Measurements from ENCODE around the gene CCDC88A.
A peak's percentile ranks its signal among the peaks of the same experiment; 100 is the strongest.
"Not testable (repeated sequence)": the region's sequence is repeated elsewhere in the genome, so short reads cannot be mapped to it uniquely, and the experiment has no call there.

CCDC88A gene, protein sequence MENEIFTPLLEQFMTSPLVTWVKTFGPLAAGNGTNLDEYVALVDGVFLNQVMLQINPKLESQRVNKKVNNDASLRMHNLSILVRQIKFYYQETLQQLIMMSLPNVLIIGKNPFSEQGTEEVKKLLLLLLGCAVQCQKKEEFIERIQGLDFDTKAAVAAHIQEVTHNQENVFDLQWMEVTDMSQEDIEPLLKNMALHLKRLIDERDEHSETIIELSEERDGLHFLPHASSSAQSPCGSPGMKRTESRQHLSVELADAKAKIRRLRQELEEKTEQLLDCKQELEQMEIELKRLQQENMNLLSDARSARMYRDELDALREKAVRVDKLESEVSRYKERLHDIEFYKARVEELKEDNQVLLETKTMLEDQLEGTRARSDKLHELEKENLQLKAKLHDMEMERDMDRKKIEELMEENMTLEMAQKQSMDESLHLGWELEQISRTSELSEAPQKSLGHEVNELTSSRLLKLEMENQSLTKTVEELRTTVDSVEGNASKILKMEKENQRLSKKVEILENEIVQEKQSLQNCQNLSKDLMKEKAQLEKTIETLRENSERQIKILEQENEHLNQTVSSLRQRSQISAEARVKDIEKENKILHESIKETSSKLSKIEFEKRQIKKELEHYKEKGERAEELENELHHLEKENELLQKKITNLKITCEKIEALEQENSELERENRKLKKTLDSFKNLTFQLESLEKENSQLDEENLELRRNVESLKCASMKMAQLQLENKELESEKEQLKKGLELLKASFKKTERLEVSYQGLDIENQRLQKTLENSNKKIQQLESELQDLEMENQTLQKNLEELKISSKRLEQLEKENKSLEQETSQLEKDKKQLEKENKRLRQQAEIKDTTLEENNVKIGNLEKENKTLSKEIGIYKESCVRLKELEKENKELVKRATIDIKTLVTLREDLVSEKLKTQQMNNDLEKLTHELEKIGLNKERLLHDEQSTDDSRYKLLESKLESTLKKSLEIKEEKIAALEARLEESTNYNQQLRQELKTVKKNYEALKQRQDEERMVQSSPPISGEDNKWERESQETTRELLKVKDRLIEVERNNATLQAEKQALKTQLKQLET (N-terminal part only)

DNA sequence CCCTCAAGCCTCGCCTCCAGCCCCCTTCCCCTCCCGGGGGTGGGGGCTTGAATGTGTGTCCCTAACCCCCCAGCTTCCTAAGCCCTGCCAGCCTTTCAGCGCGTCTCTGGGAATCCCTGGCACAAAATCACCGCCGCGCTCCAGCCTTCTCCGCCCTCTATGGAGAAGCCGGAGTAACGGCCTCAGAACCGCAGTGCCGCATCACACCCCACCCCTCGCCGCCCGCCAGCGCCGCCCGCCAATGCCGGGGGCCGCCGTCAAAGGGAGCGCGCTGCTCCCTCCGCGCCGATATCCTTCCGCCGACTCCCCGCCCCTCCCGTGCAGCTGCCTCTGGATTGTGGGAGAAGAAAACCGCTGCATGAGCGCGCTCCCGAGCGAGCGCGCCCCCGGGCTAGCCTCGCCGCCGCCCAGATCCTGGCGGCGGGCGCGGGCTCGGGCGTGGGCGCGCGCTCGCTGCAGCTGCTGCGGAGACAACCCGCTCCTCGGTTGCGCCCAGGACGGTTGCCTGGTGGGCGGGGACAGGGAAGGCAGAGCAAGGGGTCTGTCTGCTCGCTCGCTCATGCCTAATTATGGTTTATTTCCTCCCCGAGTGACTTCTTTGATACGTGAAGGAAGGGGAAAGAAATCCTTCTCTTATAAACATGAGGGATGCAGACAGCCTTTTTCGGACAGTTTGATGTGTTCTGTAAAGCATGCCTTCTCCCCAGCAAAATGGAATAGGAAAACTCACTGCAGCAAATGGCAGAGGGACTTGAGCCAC lies at the start of gene CCDC88A:
Gene CCDC88A (minus strand): TSS at position 178 of the 760 bp plus-strand sequence. CDS start 777 bp downstream, outside the sequence.
- peak; percentile 66 for DNase-seq (ENCODE audit: low read depth, low spot score)

DNA sequence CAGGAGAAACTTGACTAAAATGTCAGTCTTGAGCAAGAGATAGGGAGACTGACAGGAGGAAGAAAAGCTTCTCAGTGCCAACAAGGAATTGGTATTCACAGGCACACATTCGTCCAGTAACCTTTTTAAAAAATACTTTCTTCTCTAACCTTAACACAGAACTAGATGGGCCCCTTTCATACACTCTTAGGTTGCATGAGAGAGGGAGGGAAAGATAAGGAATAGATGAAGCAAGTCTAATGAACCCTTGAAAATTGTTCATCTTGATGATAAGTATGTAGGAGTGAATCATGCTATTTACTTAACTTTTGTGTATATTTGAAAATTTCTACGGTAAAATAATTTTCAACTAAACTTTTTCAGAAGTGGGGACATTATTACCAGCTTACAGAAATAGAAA lies 42.0 kb upstream of the CCDC88A start:
- no peak for DNase-seq (ENCODE audit: low read depth, low spot score)

DNA sequence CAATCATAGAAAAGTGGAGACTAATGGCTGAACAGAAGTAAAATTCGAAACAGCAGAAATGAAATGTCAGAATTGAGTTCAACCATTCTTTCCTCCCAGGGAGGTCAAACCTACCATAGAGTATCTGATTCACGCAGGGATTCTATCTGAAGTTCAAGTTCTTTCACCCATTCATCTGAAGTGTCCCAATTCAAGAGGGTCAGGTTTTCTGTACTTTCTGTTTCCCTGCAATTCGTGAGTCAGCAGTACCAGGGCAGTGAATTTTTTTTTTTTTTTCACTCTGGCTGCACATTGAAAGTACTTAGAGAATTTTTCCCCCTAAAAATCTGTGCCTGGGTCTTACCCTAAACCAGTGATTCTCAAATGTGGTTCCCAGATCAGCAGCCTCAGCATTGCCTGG lies 40.9 kb upstream of the CCDC88A start:
- no peak for DNase-seq (ENCODE audit: low read depth, low spot score)

DNA sequence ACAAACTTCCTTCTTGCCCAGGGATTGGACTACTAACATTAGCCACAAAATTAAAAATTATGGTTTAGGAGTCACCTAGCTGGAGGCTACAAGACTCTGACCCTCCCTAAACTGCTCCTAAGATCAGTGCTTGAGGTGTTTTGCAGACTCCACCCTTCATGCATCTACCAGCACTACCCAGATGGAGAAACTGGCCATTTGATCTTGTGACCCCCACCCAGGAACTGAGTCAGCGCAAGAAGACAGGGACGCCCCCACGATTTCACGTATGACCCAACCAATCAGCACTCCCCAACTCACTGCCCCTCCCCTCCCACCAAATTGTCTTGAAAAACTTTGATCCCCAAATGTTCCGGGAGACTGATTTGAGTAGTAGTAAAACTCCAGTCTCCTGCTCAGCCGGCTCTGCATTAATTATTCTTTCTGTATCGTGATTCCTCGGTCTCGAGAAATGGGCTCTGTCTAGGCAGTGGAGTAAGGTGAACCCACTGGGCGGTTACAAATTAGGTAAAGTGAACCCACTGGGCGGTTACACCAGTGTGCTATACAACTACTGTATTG lies 40.1 kb upstream of the CCDC88A start:
- no peak for DNase-seq (ENCODE audit: low read depth, low spot score)

DNA sequence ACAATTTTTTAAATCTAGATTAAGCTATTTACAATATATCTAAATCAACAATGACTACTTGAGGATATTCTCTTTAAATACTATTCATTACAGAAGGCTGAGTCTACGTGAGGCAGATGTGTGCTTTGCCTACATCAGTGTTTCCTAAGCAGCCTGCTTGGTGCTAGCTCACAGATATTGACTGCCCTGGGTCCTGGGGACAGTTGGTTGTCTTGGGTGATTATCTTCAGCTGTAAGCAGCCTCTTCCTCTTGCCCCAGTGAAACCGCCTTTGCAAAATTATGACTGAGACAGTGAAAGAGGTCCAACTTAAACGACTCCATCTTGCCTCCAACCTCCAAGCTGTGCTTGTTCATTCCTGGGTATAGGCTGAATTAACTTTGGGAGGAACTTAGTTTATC lies 39.6 kb upstream of the CCDC88A start:
- no peak for DNase-seq (ENCODE audit: low read depth, low spot score)

DNA sequence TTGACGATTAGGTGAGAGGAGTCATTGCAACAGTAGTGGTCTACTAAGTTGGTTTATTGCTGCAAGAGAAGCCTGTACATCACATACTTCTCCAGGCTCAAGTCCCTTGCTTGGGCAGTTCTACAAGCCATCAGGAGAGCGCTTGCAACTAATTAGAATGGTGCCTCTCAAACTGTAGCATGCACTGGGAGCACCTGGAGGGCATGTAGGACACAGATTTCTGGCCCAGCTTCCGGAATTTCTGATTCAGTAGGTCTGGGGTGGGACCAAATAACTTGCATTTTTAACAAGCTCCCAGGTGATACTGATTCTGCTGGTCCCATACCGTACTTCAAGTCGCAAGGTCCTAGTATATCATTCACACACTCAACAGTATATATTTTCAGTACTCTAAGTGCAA lies 34.5 kb upstream of the CCDC88A start:
- DNase-seq (ENCODE audit: low read depth, low spot score), result no peak

DNA sequence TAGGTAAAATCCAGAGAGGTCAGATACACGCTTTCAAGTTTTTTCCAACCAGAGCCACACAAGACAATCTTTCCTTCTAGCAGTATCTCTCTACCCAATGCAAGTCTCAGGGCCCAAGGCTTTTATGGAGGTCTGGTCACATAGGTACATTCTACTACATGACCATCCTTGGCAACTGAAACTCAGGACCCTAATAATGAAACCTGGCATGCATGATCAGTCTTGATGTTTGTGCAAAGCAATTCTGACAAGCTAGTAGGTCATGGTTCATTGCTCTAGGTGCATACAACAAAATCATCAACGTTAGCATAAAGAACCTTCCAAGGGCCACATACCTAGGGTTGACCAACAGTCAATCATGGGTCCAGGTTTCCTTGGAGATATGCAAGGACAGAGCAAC lies 33.2 kb upstream of the CCDC88A start:
- no peak for DNase-seq (ENCODE audit: low read depth, low spot score)

DNA sequence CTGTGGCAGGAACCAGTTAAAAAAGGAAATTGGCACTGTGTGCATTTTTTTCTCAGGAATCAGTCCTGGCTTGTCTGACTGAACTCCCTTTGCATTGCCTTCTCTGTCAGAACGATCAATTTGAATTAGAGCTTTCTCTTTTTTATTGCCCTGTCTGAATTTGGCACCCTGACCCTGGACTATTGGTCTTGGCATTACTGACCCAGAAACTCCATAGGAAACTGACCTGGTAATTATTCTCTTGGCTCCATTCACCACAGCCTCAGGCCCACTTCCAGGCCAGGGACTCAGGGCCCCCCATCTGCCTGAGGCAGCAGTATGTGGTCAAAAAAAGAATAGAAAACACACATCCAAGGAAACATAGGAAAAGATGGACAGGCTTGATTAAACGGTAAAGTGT lies 32.0 kb upstream of the CCDC88A start:
- no peak for DNase-seq (ENCODE audit: low read depth, low spot score)

DNA sequence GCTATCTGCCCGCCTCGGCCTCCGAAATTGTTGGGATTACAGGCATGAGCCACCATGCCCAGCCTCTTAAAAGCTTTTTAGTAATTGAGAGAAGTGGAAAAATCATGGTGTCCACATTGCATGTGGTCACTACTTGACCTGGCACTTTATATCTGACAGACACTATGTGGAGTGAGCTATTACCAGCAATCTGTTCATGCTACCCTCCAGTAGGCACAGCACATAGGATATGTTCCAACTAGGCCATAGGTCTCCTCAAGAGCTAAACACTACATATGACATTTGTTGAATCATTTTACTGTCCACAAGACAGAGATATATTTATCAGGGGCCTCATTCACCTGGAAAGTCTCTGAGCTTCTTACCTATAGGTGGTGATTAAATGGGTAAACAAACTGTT lies 30.4 kb upstream of the CCDC88A start:
- not testable (repeated sequence) for DNase-seq (ENCODE audit: low read depth, low spot score)

DNA sequence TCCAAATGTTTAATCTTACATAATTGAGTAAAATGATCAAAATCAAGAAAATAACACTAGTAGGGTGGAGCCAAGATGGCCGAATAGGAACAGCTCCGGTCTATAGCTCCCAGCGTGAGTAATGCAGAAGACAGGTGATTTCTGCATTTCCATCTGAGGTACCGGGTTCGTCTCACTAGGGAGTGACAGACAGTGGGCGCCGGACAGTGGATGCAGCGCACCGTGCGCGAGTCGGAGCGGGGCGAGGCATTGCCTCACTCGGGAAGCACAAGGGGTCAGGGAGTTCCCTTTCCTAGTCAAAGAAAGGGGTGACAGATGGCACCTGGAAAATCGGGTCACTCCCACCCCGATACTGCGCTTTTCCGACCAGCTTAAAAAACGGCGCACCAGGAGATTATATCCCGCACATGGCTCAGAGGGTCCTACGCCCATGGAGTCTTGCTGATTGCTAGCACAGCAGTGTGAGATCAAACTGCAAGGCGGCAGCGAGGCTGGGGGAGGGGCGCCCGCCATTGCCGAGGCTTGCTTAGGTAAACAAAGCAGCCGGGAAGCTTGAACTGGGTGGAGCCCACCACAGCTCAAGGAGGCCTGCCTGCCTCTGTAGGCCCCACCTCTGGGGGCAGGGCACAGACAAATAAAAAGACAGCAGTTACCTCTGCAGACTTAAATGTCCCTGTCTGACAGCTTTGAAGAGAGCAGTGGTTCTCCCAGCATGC lies 22.5 kb upstream of the CCDC88A start:
- DNase-seq (ENCODE audit: low read depth, low spot score), result not testable (repeated sequence)

DNA sequence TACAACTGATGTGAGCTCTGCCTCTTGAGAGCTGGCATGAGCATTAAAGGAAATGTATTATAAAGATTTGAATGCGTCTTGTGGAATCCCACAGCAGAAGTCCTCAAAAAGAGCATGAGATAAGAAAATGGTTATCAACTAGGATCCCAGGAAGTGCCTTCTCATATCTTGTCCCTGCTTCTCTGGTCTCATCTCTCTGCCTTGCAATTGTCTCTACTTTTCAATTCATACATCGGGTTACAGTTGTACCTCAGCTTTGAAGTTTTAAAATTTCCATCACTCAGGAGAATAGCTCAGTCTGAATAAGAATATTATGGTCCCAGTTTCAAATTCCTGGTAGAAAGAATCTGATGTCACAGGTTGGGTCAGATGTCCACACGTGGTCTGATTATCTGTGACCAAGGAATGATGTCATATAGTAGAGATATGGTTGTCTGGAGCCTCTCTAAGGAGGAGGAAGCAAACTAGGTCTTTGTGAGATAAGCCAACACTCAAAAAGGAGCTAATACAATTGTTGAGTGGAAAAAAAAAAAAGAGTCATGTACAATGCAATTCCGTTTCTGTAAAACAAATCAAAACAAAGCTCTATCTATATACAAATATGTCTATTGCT lies 21.7 kb upstream of the CCDC88A start:
- no peak for DNase-seq (ENCODE audit: low read depth, low spot score)

DNA sequence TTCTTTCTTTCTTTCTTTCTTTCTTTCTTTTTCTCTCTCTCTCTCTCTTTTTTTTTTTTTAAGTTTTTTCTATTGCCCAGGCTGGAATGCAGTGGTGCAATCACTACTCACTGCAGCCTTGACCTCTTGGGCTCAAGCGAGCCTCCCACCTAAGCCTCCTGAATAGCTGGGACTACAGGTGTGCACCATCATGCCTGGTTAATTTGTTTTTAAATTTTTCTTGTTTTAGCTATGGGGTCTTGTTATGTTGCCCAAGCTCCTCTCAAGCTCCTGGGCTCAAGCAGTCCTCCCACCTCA lies 19.4 kb upstream of the CCDC88A start:
- no peak for DNase-seq (ENCODE audit: low read depth, low spot score)

DNA sequence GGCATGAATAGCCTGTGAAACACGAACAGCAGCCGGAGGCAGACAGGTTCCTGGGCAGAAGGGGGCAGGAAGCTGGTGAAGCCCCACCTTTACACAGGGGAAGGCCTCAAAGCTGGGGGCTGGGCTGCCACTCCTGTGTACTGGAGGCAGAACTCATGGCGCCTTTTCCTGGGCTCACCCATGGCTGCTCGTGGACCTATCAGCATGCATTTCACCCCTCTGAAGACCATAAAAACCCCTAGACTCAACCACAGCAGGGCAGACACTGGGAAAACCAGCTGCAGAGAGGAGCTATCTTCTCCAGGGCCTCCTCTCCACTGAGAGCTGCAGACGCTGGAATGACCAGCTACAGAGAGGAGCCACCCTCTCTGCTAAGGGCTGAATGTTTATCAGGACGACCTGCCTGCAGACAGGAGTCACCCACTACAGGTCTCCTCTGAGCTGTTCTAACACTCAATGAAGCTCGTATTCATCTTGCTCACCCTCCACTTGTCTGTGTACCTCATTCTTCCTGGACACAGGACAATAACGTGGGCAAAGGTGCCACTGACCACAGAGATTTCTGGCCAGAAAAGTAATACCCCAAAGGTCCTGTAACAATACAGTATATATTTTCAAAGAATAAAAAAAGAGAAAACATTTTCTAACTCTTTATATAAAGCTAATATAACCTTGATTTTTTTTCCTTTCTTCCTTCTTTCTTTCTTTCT lies 18.9 kb upstream of the CCDC88A start:
- DNase-seq (ENCODE audit: low read depth, low spot score), result no peak

DNA sequence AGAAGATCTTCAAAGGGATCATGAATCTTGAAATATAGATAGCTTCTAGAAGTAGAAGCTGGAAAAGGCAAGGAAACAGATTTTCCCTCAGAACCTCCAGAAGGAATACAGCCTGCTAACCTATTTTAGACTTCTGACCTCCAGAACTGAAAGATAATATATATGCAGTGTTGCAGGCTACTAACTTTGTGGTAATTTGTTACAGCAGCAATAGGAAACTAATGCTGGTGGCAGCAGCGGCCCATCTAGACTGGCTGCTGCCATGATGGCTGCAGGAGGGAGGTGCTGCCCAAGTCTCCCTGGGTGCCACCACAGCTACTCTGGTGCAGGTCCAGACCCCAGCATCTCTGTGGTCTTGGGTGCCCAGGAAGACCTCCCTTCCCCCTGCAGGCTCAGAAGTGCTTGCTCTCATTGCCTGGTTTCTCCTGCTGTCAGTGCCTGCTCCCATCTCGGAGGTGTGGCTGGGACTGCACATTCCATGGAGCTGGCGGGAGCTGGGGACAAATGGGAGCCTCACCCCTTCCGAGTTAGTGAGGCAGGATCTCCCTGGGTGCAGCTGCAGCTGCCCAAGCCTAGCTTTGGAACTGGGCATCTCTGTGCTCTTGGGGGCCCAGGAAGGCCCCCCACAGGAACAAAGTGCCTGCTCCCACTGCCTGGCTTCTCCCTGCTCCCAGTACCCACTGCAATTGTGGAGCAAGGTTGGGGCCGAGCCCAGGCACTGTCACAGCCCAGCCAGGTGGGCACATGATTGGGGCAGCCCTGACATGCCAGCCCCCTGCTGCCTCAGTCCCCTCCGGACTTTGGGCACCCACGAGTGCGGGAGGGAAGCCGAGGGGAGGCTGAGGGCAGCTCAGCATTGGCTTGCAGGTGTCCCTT lies 18.1 kb upstream of the CCDC88A start:
- DNase-seq (ENCODE audit: low read depth, low spot score), result no peak

DNA sequence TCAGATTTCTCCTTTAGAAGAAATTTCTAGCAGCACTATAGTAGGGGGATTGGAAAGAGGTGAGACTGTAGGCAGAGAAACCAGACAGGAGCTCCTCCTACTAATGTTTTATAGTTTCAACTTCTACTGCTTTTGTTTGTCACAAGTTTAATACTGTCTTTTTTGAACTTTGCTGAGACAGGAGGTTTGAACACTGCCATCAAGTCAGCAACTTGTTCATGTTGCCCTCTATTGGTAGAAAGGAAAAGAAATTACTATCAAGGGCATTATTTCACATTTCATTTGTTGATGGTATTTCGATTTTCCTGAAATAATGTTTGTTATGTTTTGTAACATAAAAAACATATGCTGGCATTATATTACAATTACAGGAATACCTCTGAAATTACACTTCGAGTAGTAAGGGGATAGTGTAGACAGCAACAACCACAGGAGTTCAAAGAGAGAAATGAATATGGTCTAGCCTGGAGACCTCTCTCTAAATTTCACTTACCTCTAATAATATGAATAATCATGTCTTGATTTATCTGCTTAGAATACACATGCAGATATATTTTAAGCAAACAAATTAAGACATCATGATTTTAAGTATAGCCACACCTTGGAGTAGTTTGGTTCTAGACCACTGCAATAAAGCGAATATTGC lies 12.4 kb upstream of the CCDC88A start:
- DNase-seq (ENCODE audit: low read depth, low spot score), result no peak

DNA sequence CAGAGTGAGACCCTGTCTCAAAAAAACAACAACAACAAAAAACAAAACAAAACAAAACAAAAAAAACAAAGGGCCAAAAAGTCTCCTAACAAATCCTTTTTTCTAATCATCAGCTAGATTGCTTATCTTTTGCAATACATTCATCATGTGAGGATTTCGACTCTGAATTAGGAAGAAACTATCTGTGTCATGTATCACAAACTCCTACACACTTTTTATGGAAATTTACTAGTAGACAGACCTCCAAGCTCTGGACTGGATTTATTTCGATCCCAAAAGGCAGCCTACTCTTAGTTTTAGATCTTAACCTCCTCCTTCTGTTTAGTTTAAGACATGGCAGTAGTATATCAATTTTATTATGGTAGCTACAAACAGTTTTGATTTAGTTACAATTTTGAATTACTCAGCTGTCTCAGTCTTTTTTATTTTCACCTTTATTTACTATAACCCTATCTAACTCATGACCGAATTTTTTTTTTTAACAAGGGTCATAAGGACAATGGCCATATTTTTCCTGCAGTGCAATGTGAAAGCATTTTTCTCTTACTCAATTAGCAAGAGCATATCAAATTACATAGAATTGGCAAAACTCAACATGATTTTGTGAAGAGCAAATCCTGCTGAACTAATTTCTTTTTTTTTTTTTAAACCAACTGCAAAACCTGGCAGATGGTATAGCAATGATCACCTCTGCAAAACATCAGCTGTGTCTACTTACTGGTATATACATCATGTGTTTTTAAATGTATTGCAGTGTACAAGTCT lies 10.7 kb upstream of the CCDC88A start:
- DNase-seq (ENCODE audit: low read depth, low spot score), result no peak

DNA sequence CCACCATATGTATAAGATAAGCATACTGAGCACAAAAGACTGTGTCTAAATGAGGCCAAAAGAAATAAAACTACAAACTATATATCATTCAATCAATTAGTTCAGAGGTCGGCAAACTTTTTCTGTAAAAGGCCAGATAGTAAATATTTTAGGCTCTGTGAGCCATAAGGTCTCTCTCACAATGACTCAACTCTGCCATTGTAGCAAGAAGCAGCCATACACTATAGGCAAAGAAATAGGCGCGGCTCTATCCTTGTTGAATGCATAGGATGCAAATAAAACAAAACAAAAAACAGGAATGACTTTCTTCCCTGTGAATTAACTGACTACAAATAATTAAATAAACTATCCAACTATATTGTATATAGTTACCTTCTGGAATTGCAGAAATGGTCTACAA lies 8.6 kb upstream of the CCDC88A start:
- no peak for DNase-seq (ENCODE audit: low read depth, low spot score)

DNA sequence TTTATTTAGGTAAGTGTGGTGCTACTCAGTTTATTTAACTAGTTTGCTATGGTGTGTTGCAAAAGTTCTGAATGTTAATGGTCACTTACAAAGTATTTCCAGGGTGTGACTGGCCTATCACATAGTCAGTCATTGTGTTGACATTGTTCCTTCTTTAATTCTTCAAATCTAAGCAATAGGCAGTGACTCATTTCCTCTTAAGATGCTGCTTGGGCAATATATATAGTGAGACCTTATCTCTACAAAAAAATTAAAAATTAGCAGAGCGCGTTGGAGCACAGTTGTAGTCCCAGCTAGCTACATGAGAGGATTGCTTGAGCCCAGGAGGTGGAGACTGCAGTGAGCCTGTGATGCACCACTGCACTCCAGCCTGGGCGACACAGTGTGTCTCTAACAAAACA lies 5.8 kb upstream of the CCDC88A start:
- DNase-seq (ENCODE audit: low read depth, low spot score), result no peak
